IMR-90 (cell line): Measurements from ENCODE around the gene TRIM36. TPM values are rescaled to one million over a fixed set of nuclear protein-coding genes. Genes with fewer than 3 reads are reported as not detected.

Source experiments
- ATAC-seq: fragments of 200-7000 bp; cut with Tn5 transposase; 2 replicates; pipeline ENCODE4 v1.9.1; 2020; ENCODE audit warnings: low read depth, mild to moderate bottlenecking, moderate library complexity
- BruUV-seq: library from RNA; stranded (reverse); fragments of 400-500 nt; replicated peaks from 2 replicates; lab custom pipeline; 2021; lab: Mats Ljungman, UMichigan
- CTCF ChIA-PET: fragments of 300-600 bp; formaldehyde crosslinking; extraction: SDS; loops from one replicate; lab custom pipeline; 2021; ENCODE audit warnings: antibody characterized with exemption; lab: Yijun Ruan, JAX
- POLR2A ChIA-PET: fragments of 300-600 bp; sonication (Branson Sonifier 250); formaldehyde crosslinking; loops from one replicate; lab custom pipeline; 2022; ENCODE audit warnings: antibody characterized with exemption; ENCODE audit not compliant: unreplicated experiment; lab: Charles Lee
- DNase-seq: peaks from one replicate; pipeline ENCODE4 v3.0.0; 2013
- H2AFZ ChIP-seq: replicated peaks from 2 replicates; pipeline ENCODE3; 2013; ENCODE audit warnings: low read length, mild to moderate bottlenecking; ENCODE audit not compliant: poor library complexity
- H2AK5ac ChIP-seq: 2 replicates; pipeline ENCODE4 v1.6.1; 2013; ENCODE audit warnings: low read depth, low read length, inconsistent platforms
- H2AK9ac ChIP-seq: replicated peaks from 2 replicates; pipeline ENCODE3; 2013; ENCODE audit warnings: mild to moderate bottlenecking, low read depth, low read length, moderate library complexity; ENCODE audit not compliant: poor library complexity
- H2BK120ac ChIP-seq: 2 replicates; pipeline ENCODE4 v1.6.1; 2013; ENCODE audit warnings: low read depth, low read length, inconsistent platforms
- H2BK15ac ChIP-seq: 3 replicates; pipeline ENCODE4 v1.6.1; 2013; ENCODE audit warnings: low read depth, low read length, inconsistent platforms
- H2BK20ac ChIP-seq: 2 replicates; pipeline ENCODE4 v1.6.1; 2013; ENCODE audit warnings: low read depth, mild to moderate bottlenecking, inconsistent platforms, low read length, moderate library complexity
- H2BK5ac ChIP-seq: 2 replicates; pipeline ENCODE4 v1.6.1; 2013; ENCODE audit warnings: mild to moderate bottlenecking, low read depth, low read length, inconsistent platforms; ENCODE audit not compliant: poor library complexity, severe bottlenecking
- H3K14ac ChIP-seq: replicated peaks from 2 replicates; pipeline ENCODE4 v1.6.1; 2013; ENCODE audit warnings: low read depth, low read length, inconsistent platforms
- H3K18ac ChIP-seq: 2 replicates; pipeline ENCODE4 v1.6.1; 2013; ENCODE audit warnings: low read depth, low read length, control low read depth
- H3K23ac ChIP-seq: 2 replicates; pipeline ENCODE4 v1.6.1; 2013; ENCODE audit warnings: low read depth, low read length, inconsistent platforms
- H3K27ac ChIP-seq: 2 replicates; pipeline ENCODE4 v1.5.1; 2013; ENCODE audit warnings: mild to moderate bottlenecking, control low read depth, low read length; ENCODE audit not compliant: insufficient read depth
- H3K27me3 ChIP-seq: 2 replicates; pipeline ENCODE4 v1.6.1; 2013; ENCODE audit warnings: low read length; ENCODE audit not compliant: control insufficient read depth, insufficient read depth
- H3K36me3 ChIP-seq: 2 replicates; pipeline ENCODE4 v1.6.1; 2013; ENCODE audit warnings: low read length, mixed read lengths; ENCODE audit not compliant: control insufficient read depth, insufficient read depth
- H3K4ac ChIP-seq: 2 replicates; pipeline ENCODE4 v1.6.1; 2013; ENCODE audit warnings: low read depth, low read length, inconsistent platforms
- H3K4me1 ChIP-seq: 2 replicates; pipeline ENCODE4 v1.6.1; 2013; ENCODE audit warnings: low read length, mixed read lengths; ENCODE audit not compliant: control insufficient read depth, insufficient read depth
- H3K4me2 ChIP-seq: 2 replicates; pipeline ENCODE4 v1.6.1; 2013; ENCODE audit warnings: low read depth, mild to moderate bottlenecking, control low read depth, low read length, moderate library complexity
- H3K4me3 ChIP-seq: 2 replicates; pipeline ENCODE4 v1.5.1; 2013; ENCODE audit warnings: low read depth, mild to moderate bottlenecking, control low read depth, low read length, moderate library complexity; ENCODE audit not compliant: insufficient read depth
- H3K56ac ChIP-seq: 2 replicates; pipeline ENCODE4 v1.6.1; 2013; ENCODE audit warnings: low read length, inconsistent platforms; ENCODE audit not compliant: insufficient read depth; ENCODE audit errors: extremely low read depth
- H3K79me1 ChIP-seq, 2 experiments: 2 replicates each; pipeline ENCODE4 v1.6.1; 2013; ENCODE audit warnings: low read length in 2 of 2, inconsistent platforms in 1 of 2, low read depth in 1 of 2
- H3K9ac ChIP-seq: 2 replicates; pipeline ENCODE4 v1.6.1; 2013; ENCODE audit warnings: low read depth, low read length, control low read depth
- H3K9me1 ChIP-seq: 2 replicates; pipeline ENCODE4 v1.6.1; 2013; ENCODE audit warnings: low read length, inconsistent platforms; ENCODE audit not compliant: insufficient read depth
- H3K9me3 ChIP-seq: 2 replicates; pipeline ENCODE4 v1.6.1; 2013; ENCODE audit warnings: low read length; ENCODE audit not compliant: control insufficient read depth, insufficient read depth
- H4K20me1 ChIP-seq: 2 replicates; pipeline ENCODE4 v1.6.1; 2013; ENCODE audit warnings: low read length, inconsistent platforms; ENCODE audit not compliant: insufficient read depth
- H4K5ac ChIP-seq: 2 replicates; pipeline ENCODE4 v1.6.1; 2013; ENCODE audit warnings: mild to moderate bottlenecking, low read depth, low read length, control low read depth
- H4K8ac ChIP-seq, 2 experiments: 2 replicates each; pipeline ENCODE4 v1.6.1; 2013; ENCODE audit warnings: low read depth in 2 of 2, low read length in 2 of 2, control low read depth in 1 of 2, inconsistent platforms in 1 of 2
- H4K91ac ChIP-seq: 2 replicates; pipeline ENCODE4 v1.6.1; 2013; ENCODE audit warnings: low read depth, low read length, inconsistent platforms; ENCODE audit not compliant: insufficient read depth
- BHLHE40 ChIP-seq: fragments of 150-350 bp; IDR thresholded peaks from 2 replicates; pipeline ENCODE4 v1.6.1; 2016; ENCODE audit warnings: mild to moderate bottlenecking, low read depth, low read length
- CEBPB ChIP-seq: IDR thresholded peaks from 2 replicates; pipeline ENCODE4 v1.6.1; 2012; ENCODE audit warnings: low read depth, low read length, improper control_type of control experiment
- CHD1 ChIP-seq: IDR thresholded peaks from 2 replicates; pipeline ENCODE4 v1.6.1; 2012; ENCODE audit warnings: low read depth, low read length, improper control_type of control experiment
- FOS ChIP-seq: fragments of 150-350 bp; IDR thresholded peaks from 2 replicates; pipeline ENCODE4 v1.6.1; 2016; ENCODE audit warnings: low read depth, low read length
- MAFK ChIP-seq: IDR thresholded peaks from 2 replicates; pipeline ENCODE4 v1.6.1; 2012; ENCODE audit warnings: low read depth, low read length, improper control_type of control experiment
- MAZ ChIP-seq: IDR thresholded peaks from 2 replicates; pipeline ENCODE4 v1.6.1; 2012; ENCODE audit warnings: low read depth, mild to moderate bottlenecking, low read length, improper control_type of control experiment, moderate library complexity, borderline replicate concordance
- NFE2L2 ChIP-seq: fragments of 150-350 bp; IDR thresholded peaks from 2 replicates; pipeline ENCODE4 v1.6.1; 2016; ENCODE audit warnings: low read depth, mild to moderate bottlenecking, low read length
- POLR2A ChIP-seq: IDR thresholded peaks from 2 replicates; pipeline ENCODE4 v1.6.1; 2012; ENCODE audit warnings: mild to moderate bottlenecking, low read depth, low read length
- RAD21 ChIP-seq: IDR thresholded peaks from 2 replicates; pipeline ENCODE4 v1.6.1; 2012; ENCODE audit warnings: low read length, improper control_type of control experiment
- RCOR1 ChIP-seq: IDR thresholded peaks from 2 replicates; pipeline ENCODE4 v1.6.1; 2012; ENCODE audit warnings: mild to moderate bottlenecking, low read length, improper control_type of control experiment; ENCODE audit not compliant: insufficient replicate concordance
- RFX5 ChIP-seq: IDR thresholded peaks from 2 replicates; pipeline ENCODE4 v1.8.0; 2012; ENCODE audit warnings: low read depth, mild to moderate bottlenecking, low read length, moderate library complexity
- SMC3 ChIP-seq: fragments of 150-350 bp; IDR thresholded peaks from 2 replicates; pipeline ENCODE4 v1.6.1; 2016; ENCODE audit warnings: low read depth, mild to moderate bottlenecking, antibody characterized with exemption, low read length, moderate library complexity
- USF2 ChIP-seq: fragments of 150-350 bp; IDR thresholded peaks from 2 replicates; pipeline ENCODE4 v1.6.1; 2017; ENCODE audit warnings: mild to moderate bottlenecking, antibody characterized with exemption, low read length, low read depth
- whole genome bisulfite sequencing, 2 experiments: methylation state at CpG; one replicate each; pipeline versions ENCODE4 v1.1.5 to v1.1.7; 2013; ENCODE audit warnings: missing lambda C conversion rate in 2 of 2; ENCODE audit not compliant: insufficient read length in 1 of 2; ENCODE audit errors: extremely low coverage in 2 of 2; 5-methylcytosine and 5-hydroxymethylcytosine counted together
- dilution Hi-C: fragments of 300-500 bp; cut with HindIII; formaldehyde crosslinking; loops from one replicate; pipeline ENCODE4 v1.14.3; 2018; ENCODE audit warnings: low sequenced_read_pairs; ENCODE audit not compliant: unreplicated experiment
- in situ Hi-C: fragments of 300-500 bp; cut with MboI; formaldehyde crosslinking; loops from 3 replicates; pipeline ENCODE4 v1.14.3; 2019; ENCODE audit warnings: low sequenced_read_pairs, inconsistent platforms, mixed read lengths
- intact Hi-C: fragments of 100-400 bp; cut with micrococcal nuclease; formaldehyde crosslinking; loops from 2 replicates; pipeline ENCODE4 v1.10.0; 2022
- polyA plus RNA-seq, 3 experiments: library from polyadenylated mRNA; depleted of rRNA; stranded (reverse); fragments of >200 nt; gene quantifications; 2 replicates each; pipeline ENCODE4 v1.2.3, GENCODE V29; 2012; ENCODE audit warnings: low replicate concordance in 1 of 3
- total RNA-seq: library from RNA; depleted of rRNA; stranded (reverse); fragments of >200 nt; gene quantifications from 2 replicates; pipeline ENCODE4 v1.2.3, GENCODE V29; 2012
- TF ChIP-seq, protein P1 (sequence below): fragments of 150-350 bp; IDR thresholded peaks from 2 replicates; pipeline ENCODE4 v1.6.1; 2016; ENCODE audit warnings: low read depth, mild to moderate bottlenecking, low read length, moderate library complexity, borderline replicate concordance
- TF ChIP-seq, protein P2 (sequence below): conservative IDR thresholded peaks from 2 replicates; pipeline ENCODE4 v1.5.1; 2012; ENCODE audit warnings: mild to moderate bottlenecking, low read depth, low read length, improper control_type of control experiment

TRIM36 gene
- total and polyA plus RNA-seq, 2 of the 4 experiments (the other 2 are of a cell fraction) = 0.10 to 0.18 TPM

DNA sequence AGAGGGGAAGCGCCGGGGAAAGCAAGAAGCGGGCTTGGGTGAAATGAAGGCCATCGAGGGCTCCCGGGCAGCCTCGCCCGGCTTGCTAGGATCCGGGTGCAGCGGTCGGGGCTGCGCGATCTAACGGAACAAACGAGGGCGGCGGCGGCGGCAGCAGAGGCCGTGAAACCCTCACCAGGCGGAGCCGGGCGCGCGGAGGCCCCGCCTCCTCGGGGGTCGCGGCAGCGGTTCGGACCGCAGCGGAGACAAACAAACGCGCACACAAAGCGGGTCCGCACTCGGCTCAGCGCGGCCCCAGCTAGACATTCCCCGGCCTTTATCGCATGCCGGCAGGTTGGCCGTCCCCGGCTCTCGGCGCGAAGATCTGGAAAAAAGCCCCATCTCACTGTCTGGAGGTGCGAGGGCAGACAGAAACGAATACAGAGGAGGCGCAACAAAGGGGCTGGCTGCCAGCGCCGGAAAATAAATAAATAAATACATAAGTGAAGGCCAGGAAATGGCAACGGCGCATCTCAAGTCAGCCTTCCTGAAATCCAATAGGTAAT is 10.5 kb upstream of the TRIM36 start:
- H4K91ac ChIP-seq = no peak overlapping the region
- peaks cover 3% of the 10 kb centered on the region; the same call in 1 of the 2 replicates for H4K20me1 ChIP-seq
- no peak overlapping the region for H3K9ac ChIP-seq
- no peak overlapping the region for H4K8ac ChIP-seq
- no peak overlapping the region for H2BK15ac ChIP-seq
- H3K14ac ChIP-seq = no peak overlapping the region
- no peak overlapping the region for H2AK9ac ChIP-seq
- 1% methylated on average over 31 of the region's 54 CpGs; no CpG with 5 or more reads in 1 of the 2 experiments for WGBS, 2 experiments
- H2BK20ac ChIP-seq = no peak overlapping the region
- no TSS peak for BruUV-seq
- peaks cover 62% of the 10 kb centered on the region for H3K27me3 ChIP-seq
- H2BK5ac ChIP-seq = no peak overlapping the region
- no peak overlapping the region for H3K56ac ChIP-seq
- no peaks in the 10 kb centered on the region for H3K36me3 ChIP-seq
- dilution Hi-C loops (no loop called here), in situ Hi-C loops (no loop called here), intact Hi-C loops (no loop called here)
- peak overlapping the region; percentile 35 for H3K4me3 ChIP-seq
- H3K4me1 ChIP-seq = peaks cover 2% of the 10 kb centered on the region; the same call in 1 of the 2 replicates
- no peak overlapping the region for H3K4ac ChIP-seq
- no peak for TF ChIP-seq RFX5
- no peak for TF ChIP-seq POLR2A
- TF ChIP-seq USF2 = no peak
- no peak for TF ChIP-seq BHLHE40
- no peak for TF ChIP-seq MAZ
- no peak for TF ChIP-seq CEBPB
- TF ChIP-seq NFE2L2 = no peak
- TF ChIP-seq CHD1 = no peak
- no peak for TF ChIP-seq MAFK
- no peak for TF ChIP-seq FOS
- no peak for TF ChIP-seq RAD21
- TF ChIP-seq, protein P1, sequence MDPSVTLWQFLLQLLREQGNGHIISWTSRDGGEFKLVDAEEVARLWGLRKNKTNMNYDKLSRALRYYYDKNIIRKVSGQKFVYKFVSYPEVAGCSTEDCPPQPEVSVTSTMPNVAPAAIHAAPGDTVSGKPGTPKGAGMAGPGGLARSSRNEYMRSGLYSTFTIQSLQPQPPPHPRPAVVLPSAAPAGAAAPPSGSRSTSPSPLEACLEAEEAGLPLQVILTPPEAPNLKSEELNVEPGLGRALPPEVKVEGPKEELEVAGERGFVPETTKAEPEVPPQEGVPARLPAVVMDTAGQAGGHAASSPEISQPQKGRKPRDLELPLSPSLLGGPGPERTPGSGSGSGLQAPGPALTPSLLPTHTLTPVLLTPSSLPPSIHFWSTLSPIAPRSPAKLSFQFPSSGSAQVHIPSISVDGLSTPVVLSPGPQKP = no peak
- TF ChIP-seq SMC3 = no peak
- TF ChIP-seq, protein P2, sequence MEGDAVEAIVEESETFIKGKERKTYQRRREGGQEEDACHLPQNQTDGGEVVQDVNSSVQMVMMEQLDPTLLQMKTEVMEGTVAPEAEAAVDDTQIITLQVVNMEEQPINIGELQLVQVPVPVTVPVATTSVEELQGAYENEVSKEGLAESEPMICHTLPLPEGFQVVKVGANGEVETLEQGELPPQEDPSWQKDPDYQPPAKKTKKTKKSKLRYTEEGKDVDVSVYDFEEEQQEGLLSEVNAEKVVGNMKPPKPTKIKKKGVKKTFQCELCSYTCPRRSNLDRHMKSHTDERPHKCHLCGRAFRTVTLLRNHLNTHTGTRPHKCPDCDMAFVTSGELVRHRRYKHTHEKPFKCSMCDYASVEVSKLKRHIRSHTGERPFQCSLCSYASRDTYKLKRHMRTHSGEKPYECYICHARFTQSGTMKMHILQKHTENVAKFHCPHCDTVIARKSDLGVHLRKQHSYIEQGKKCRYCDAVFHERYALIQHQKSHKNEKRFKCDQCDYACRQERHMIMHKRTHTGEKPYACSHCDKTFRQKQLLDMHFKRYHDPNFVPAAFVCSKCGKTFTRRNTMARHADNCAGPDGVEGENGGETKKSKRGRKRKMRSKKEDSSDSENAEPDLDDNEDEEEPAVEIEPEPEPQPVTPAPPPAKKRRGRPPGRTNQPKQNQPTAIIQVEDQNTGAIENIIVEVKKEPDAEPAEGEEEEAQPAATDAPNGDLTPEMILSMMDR = no peak
- no peak for TF ChIP-seq RCOR1
- H3K9me3 ChIP-seq = peaks cover 13% of the 10 kb centered on the region
- H2BK120ac ChIP-seq = no peak overlapping the region
- ChIA-PET POLR2A (no interaction called here), CTCF (no interaction called here)
- peak; percentile 74 for ATAC-seq
- H2AFZ ChIP-seq = peak overlapping the region; percentile 15
- no peaks in the 10 kb centered on the region for H3K9me1 ChIP-seq
- H3K18ac ChIP-seq = no peak overlapping the region
- H3K27ac ChIP-seq = no peak overlapping the region
- H4K5ac ChIP-seq = no peak overlapping the region
- no peak overlapping the region for H3K23ac ChIP-seq
- DNase-seq = peak; percentile 4
- H3K4me2 ChIP-seq = peak overlapping the region; percentile 88
- H2AK5ac ChIP-seq = no peak overlapping the region
- H3K79me1 ChIP-seq = no peaks in the 10 kb centered on the region
